T-helper 1 cell treated with Interleukin-12 subunit alpha and Interleukin-12 subunit beta and Interleukin-4 antibody, amounts not matched to agents 30 μg/mL and 1 μg/mL, for 36 hours (primary cell): ENCODE data around the gene PRG3.

Experiments
- H3K27ac Mint-ChIP-seq: one replicate; pipeline ENCODE4 v1.8.0; 2021; ENCODE audit warnings: mild to moderate bottlenecking, mixed read lengths
- H3K27me3 Mint-ChIP-seq: one replicate; pipeline ENCODE4 v1.8.0; 2021; ENCODE audit warnings: low read depth, mixed read lengths
- H3K36me3 Mint-ChIP-seq: one replicate; pipeline ENCODE4 v1.8.0; 2021; ENCODE audit warnings: low read depth, mixed read lengths
- H3K4me1 Mint-ChIP-seq: one replicate; pipeline ENCODE4 v1.8.0; 2021; ENCODE audit warnings: low read depth, mixed read lengths
- H3K4me3 Mint-ChIP-seq: one replicate; pipeline ENCODE4 v1.8.0; 2021; ENCODE audit warnings: mild to moderate bottlenecking, moderate library complexity, mixed read lengths
- H3K9me3 Mint-ChIP-seq: one replicate; pipeline ENCODE4 v1.8.0; 2021; ENCODE audit warnings: mixed read lengths

PRG3 gene

DNA sequence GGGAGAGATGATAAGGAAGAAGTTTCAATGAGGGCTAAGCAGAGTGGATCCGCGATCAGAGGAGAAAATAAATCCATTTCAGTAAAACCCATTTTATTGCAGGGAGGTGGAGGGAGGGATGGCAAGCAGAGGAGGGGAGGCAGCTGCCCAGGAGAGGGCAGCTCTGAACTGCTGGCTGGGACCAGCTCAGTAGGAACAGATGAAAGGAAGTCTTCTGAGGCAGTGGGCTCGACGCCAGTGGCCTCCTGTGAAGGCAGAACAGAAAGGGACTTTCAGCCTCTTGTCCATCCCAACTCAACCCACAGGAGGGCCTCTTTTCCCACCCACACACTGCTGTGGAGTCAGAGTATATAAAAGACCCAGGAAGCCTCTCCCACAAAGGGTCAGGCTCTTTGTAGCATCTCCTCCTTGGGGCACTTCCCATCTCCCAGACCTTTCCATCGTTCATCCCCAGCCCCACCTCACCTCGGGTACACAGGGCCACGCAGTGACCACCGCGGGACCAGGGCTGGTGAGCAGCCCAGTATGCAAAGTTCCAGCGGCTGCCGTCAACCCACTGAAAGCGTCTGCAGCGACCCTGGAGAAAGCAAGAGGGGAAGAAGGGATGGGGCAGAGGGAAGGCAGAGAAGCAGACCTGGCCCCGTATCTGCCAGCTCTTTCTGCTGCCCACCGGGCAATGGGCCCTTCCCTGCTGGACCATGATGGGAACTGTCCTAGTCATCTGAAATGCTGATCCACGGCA is 6.5 kb upstream of the PRG3 start:
- H3K27ac Mint-ChIP-seq = no peak overlapping the region
- H3K9me3 Mint-ChIP-seq = no peaks in the 10 kb centered on the region
- H3K4me3 Mint-ChIP-seq = no peak overlapping the region
- no peaks in the 10 kb centered on the region for H3K27me3 Mint-ChIP-seq
- H3K36me3 Mint-ChIP-seq = no peaks in the 10 kb centered on the region
- no peaks in the 10 kb centered on the region for H3K4me1 Mint-ChIP-seq

DNA sequence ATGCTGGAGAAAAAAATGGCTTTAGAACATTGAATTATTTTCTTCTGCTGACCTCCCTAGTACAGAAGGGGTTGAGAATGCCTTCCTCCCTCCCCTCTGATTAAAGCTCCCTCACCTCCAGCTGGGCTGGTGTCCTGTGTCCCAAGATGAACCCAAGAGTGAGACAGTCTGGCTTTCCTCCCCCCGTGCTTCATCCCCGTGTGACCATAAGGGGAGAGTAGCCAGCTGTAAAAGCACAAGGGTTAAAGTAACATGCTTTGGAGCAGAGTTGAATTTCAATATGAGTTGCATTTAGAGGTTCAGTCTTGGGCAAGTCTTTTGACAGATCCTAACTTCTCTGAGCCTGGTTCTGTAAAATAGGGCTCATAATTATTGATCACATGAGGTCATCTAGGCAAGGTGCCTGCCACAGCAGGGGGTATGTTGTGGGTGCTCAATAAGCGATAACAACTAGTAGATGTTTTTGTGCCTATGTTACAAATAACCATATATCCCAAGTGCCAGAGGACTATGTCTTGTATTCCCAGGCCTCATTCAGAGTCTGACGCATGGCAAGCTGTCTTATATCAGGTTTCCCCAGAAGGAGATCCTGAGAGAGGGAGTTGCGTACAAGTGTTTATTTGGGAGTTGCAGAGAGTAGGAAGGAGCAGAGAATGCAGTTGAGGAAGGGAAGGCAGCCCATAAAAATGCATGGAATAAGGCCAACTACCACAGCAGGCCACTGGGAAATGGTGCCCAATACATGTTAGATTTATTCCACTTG is 5.4 kb upstream of the PRG3 start:
- Mint-ChIP-seq H3K9me3 (no peaks in the 10 kb centered on the region), H3K4me1 (no peaks in the 10 kb centered on the region), H3K27ac (no peak overlapping the region), H3K36me3 (no peaks in the 10 kb centered on the region), H3K27me3 (no peaks in the 10 kb centered on the region), H3K4me3 (no peak overlapping the region)

DNA sequence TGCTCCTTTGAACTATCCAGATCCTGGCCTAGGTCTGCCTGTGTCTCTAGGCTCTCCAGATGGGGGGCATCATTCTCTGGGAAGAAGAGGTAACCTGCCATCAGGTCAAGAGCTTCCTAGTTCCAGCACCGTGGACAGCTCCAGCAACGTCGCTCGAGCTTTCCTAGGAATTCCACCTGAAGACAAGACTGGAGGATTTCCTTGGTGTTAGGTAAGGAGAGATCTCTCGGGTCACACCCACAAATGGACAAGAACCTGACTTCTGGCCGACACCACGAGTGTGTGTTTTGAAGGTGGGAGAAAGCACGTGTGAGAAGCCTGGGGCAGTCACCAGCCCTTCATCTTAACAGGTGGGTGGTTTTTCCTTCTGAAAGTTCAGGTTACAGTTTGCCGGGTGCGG is 1.2 kb downstream of the PRG3 start:
- H3K4me3 Mint-ChIP-seq = no peak overlapping the region
- H3K4me1 Mint-ChIP-seq = no peaks in the 10 kb centered on the region
- H3K36me3 Mint-ChIP-seq = no peaks in the 10 kb centered on the region
- H3K27me3 Mint-ChIP-seq = no peaks in the 10 kb centered on the region
- H3K9me3 Mint-ChIP-seq = no peaks in the 10 kb centered on the region
- no peak overlapping the region for H3K27ac Mint-ChIP-seq

DNA sequence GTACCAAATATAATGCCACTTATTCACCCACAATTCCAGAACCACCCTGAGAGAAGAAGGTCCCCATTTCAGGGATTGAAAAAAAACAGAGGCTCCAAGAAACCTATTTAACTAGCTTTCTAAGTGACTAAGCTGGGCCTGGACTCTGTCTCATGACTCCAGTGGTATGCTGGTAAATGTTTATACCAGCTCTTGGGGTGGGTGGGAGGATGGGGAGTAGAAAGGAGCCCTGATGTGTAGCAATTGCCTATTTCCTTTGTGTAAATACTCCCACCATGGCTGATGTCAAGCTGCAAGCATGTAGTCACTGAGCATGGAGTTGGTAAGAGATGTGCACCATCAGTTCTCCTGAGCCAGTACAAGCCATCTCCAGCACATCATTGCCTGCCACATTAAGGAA is 2.8 kb downstream of the PRG3 start:
- H3K9me3 Mint-ChIP-seq = no peaks in the 10 kb centered on the region
- H3K4me3 Mint-ChIP-seq = no peak overlapping the region
- no peaks in the 10 kb centered on the region for H3K36me3 Mint-ChIP-seq
- H3K4me1 Mint-ChIP-seq = no peaks in the 10 kb centered on the region
- no peak overlapping the region for H3K27ac Mint-ChIP-seq
- H3K27me3 Mint-ChIP-seq = no peaks in the 10 kb centered on the region

DNA sequence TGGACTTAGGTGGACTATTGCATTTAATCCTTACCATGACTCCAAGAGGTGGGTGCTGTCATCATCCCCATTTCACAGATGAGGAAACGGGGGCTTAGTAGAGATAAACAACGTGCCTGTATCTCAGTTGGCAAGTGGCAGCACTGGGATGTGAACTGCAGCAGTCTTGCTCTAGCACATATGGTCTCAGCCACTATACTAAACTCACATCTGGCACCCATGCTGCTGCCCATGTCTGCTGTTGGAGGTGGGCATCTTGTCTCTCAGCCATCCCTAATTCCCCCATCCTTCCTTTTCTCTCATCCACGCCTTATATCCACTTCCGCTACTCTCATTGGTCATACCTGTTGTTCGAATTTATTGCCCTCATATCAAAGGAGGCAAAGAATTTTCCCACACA is 3.8 kb downstream of the PRG3 start:
- Mint-ChIP-seq H3K36me3 (no peaks in the 10 kb centered on the region), H3K4me3 (no peak overlapping the region), H3K4me1 (no peaks in the 10 kb centered on the region), H3K9me3 (no peaks in the 10 kb centered on the region), H3K27ac (no peak overlapping the region), H3K27me3 (no peaks in the 10 kb centered on the region)

DNA sequence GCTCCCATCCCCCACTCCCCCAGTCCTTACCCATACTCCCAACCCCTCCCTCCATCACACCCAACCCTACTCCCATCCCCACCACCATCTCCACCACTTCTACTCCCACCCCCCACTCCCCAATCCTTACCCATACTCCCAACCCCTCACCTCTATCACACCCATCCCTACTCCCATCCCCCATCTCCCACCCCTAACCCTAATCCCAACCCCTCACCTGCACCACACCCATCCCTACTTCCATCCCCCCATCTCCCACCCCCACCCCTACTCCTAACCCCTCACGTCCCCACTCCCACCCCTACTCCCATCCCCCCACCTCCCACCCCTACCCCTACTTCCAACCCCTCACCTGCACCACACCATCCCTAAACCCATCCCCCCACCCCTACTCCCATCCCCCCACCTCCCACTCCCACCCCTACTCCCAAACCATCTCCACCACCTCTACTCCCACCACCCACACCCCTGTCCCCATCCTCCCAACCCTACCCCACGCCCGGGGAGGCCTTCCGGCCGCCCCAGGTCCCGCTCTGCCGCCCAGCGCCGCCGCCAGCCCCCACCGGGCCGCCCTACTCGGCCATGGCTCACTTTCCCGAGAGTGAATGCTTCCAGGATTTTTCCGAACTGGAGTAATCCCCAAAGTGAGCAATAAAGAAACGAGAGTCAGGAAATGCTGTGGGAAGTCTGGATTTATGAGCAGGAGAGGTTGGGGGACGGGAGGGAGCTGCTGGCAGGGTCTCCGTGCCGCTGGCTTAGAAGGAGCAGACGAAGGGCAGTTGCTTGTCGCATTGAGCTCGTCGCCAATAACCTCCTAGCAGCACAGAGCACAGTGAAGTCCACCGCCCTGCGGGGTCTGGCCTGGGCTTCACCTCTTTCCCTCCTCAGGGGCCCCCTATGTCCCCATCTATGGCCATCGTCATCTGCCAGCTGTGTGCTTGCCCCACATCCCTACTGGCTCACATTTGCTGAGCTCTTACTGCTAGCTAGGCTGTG is 4.6 kb downstream of the PRG3 start:
- Mint-ChIP-seq H3K27me3 (no peaks in the 10 kb centered on the region), H3K9me3 (no peaks in the 10 kb centered on the region), H3K27ac (no peak overlapping the region), H3K36me3 (no peaks in the 10 kb centered on the region), H3K4me1 (no peaks in the 10 kb centered on the region), H3K4me3 (no peak overlapping the region)

DNA sequence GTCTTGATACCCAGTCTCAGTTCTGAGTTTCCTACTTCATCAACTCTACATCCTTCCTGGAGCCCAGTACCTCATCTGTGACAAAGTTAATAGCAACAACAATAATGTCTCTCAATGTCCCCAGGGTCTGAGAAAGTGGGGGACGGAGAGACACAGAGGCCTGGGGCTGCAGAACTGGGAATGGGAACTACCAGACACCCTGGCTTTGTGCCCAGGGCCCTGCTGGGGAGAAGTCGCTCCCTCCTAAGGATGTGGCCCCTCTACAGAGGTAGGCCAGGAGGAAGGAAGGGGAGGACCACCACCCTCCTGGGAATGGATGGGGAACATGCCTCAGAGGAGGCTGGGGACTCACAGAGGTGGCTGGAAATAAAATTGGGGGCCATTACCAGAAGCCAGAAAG is 5.5 kb downstream of the PRG3 start:
- no peaks in the 10 kb centered on the region for H3K4me1 Mint-ChIP-seq
- no peaks in the 10 kb centered on the region for H3K36me3 Mint-ChIP-seq
- no peak overlapping the region for H3K4me3 Mint-ChIP-seq
- no peaks in the 10 kb centered on the region for H3K9me3 Mint-ChIP-seq
- H3K27me3 Mint-ChIP-seq = no peaks in the 10 kb centered on the region
- H3K27ac Mint-ChIP-seq = no peak overlapping the region

DNA sequence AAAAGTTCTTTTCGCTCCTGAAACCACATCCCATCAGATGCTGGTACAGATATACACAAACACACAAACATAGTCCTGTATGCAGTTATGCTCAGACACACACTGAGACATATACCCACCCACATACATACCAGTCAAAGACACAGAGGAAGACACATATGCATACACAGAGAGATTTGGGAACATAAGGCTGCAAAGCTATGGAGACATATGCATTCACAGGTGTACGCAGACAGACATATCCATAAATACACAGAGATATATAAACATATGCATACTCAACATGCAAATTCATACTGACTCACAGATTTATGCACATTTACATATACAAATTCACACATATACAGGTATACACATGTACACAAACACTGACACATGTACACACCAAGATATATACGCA is 6.0 kb downstream of the PRG3 start:
- no peaks in the 10 kb centered on the region for H3K4me1 Mint-ChIP-seq
- no peak overlapping the region for H3K4me3 Mint-ChIP-seq
- H3K9me3 Mint-ChIP-seq = no peaks in the 10 kb centered on the region
- H3K36me3 Mint-ChIP-seq = no peaks in the 10 kb centered on the region
- H3K27ac Mint-ChIP-seq = no peak overlapping the region
- H3K27me3 Mint-ChIP-seq = no peaks in the 10 kb centered on the region

DNA sequence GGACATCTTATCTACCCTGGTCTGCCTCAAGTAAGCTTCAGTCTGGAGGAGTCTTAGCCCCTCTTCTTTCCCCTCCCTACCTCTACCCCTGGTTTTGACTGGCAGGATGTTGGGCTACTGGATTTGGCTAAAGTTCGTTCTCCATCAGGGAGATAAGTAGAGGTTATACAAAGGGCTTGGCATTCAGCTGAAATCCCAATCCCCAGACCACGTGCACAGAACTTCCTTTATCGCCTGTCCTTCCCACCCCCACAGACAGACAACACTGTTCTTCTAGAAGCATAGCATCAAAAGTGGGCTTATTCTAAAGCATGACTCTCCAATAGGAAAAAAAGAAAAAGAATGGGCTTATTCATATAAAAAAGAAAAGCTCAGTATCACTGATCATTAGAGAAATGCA is 7.8 kb downstream of the PRG3 start:
- no peaks in the 10 kb centered on the region for H3K36me3 Mint-ChIP-seq
- no peaks in the 10 kb centered on the region for H3K9me3 Mint-ChIP-seq
- no peaks in the 10 kb centered on the region for H3K27me3 Mint-ChIP-seq
- no peak overlapping the region for H3K27ac Mint-ChIP-seq
- no peak overlapping the region for H3K4me3 Mint-ChIP-seq
- H3K4me1 Mint-ChIP-seq = no peaks in the 10 kb centered on the region

DNA sequence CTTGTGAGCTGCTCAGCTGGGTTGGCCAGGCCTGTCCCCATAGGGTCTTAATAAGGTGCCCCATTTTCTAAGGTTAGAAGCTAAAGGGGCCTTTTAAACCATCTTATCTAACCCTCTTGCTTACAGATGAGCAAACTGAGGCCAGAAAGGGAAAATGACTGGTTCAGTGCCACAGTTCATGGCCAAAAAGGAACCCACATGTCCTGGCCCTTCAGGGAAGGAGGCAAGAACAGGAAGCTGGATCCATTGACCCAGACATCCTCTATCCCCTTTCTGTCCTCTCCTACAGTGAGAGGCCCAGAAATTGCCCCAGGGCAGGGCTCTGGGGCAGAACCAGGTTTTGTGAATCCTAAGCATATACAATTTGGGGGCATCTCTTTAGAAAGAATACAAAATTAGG is 10.0 kb downstream of the PRG3 start:
- Mint-ChIP-seq H3K36me3 (no peaks in the 10 kb centered on the region), H3K9me3 (no peaks in the 10 kb centered on the region), H3K4me3 (no peak overlapping the region), H3K27me3 (no peaks in the 10 kb centered on the region), H3K4me1 (no peaks in the 10 kb centered on the region), H3K27ac (no peak overlapping the region)

DNA sequence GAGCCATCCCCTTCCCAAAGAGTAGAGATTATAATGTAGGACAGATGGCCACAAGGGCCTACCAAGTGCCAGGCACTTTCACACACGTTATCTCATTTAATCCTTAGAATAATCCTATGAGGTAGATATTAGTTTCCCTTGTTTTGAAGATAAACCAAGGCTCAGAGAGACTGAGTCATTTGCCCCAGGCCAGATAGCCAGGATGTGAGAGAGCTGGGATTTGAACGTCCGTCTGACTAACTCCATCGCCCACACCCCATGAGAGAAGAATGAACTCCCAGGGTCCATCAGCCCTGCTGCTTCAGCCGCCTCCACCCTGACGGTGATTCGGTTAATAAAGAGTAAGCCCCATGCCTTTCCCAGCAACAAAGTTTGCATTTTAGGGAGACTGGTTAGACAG is 10.7 kb downstream of the PRG3 start:
- Mint-ChIP-seq H3K27me3 (no peaks in the 10 kb centered on the region), H3K36me3 (no peaks in the 10 kb centered on the region), H3K9me3 (no peaks in the 10 kb centered on the region)

DNA sequence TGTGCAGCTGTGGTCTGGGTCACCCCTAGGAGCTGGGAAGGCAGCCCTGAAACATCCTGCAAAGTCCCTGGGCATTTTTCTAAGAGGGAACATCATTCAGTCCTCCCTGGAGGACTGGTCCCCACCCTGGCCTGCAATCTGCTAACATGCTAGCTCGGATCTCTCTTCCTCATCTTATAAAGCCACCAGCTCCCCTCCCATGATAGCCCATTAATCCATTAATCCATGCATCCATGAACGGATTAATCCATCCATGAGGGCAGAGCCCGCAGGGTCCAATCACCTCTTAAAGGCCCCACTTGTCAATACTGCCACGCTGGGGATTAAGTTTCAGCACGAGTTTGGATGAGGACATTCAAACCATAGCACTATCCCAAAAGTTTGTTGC is 12.1 kb downstream of the PRG3 start:
- Mint-ChIP-seq H3K36me3 (no peaks in the 10 kb centered on the region), H3K27me3 (no peaks in the 10 kb centered on the region), H3K4me3 (no peak overlapping the region)

More for the DNA sequence above, 10.7 kb downstream of the PRG3 start:
- no peaks in the 10 kb centered on the region for H3K4me1 Mint-ChIP-seq
- no peak overlapping the region for H3K4me3 Mint-ChIP-seq
- no peak overlapping the region for H3K27ac Mint-ChIP-seq

DNA sequence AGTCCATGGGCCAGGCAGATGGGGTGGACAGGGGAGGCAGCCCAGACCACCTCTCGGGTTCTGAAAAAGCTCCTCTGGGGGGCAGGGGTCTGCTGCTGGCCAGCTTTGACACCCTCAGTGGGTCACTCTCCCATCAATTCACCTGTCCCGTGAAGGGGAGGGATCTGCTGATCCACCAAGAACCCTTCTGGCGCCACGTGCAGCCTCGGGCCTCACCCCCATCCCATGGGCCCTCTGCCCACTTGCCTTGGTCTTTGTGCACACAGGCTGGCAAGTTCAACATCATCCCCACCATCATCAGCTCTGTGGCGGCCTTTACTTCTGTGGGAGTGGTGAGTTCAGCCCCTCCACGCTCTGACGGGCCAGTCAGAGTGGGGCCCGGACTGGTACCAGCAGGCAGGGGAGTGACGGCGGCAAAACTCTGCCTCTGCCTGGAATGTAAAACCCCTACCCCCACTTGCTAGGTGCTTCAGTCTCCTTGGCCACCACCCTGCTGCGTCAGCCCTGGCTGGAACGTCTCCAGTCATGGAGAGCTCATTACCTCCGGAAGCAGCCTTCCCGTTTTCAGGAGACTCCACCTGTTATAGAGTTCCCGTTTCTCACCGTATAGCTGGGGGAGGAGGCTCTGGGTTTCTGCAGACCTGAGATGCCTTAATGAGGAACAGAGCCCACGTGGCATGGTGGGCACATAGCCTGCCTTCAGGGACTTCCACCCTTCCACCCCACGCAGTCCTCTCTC is 12.7 kb downstream of the PRG3 start:
- H3K36me3 Mint-ChIP-seq = no peaks in the 10 kb centered on the region
- no peaks in the 10 kb centered on the region for H3K9me3 Mint-ChIP-seq
- H3K4me3 Mint-ChIP-seq = no peak overlapping the region
- no peaks in the 10 kb centered on the region for H3K4me1 Mint-ChIP-seq
- H3K27me3 Mint-ChIP-seq = no peaks in the 10 kb centered on the region
- H3K27ac Mint-ChIP-seq = no peak overlapping the region

More for the DNA sequence above, 12.1 kb downstream of the PRG3 start:
- no peaks in the 10 kb centered on the region for H3K9me3 Mint-ChIP-seq
- H3K27ac Mint-ChIP-seq = no peak overlapping the region
- no peaks in the 10 kb centered on the region for H3K4me1 Mint-ChIP-seq
